Natural killer cell (primary cell): ENCODE measurements around the gene GAS2L2. TPM values are rescaled to one million over a fixed set of nuclear protein-coding genes. Genes with fewer than 3 reads are reported as not detected.

Experiments used
- ATAC-seq, 3 donors: fragments of 150-1000 bp in 2 of 3; fragments of 200-7000 bp in 1 of 3; cut with Tn5 transposase; 1 replicate in 1 of 3; 2 replicates in 2 of 3; pipeline ENCODE4 v1.10.0; 2021; ENCODE audit warnings: mild to moderate bottlenecking in 2 of 3, moderate library complexity in 2 of 3
- DNase-seq, 2 donors: peaks; one replicate each; pipeline versions ENCODE4 v3.0.0 to v3.0.0-alpha.2; 2013 to 2021; ENCODE audit warnings: mixed read lengths in 1 of 2
- H3K27ac ChIP-seq: one replicate; pipeline ENCODE4 v1.5.1; 2013; ENCODE audit warnings: mild to moderate bottlenecking, low read length
- H3K27me3 ChIP-seq: one replicate; pipeline ENCODE4 v1.6.1; 2013; ENCODE audit warnings: low read length; ENCODE audit not compliant: control insufficient read depth, insufficient read depth
- H3K36me3 ChIP-seq: one replicate; pipeline ENCODE4 v1.6.1; 2013; ENCODE audit warnings: low read length; ENCODE audit not compliant: control insufficient read depth, insufficient read depth
- H3K4me1 ChIP-seq: one replicate; pipeline ENCODE4 v1.6.1; 2013; ENCODE audit warnings: low read length; ENCODE audit not compliant: control insufficient read depth, insufficient read depth
- H3K4me3 ChIP-seq: one replicate; pipeline ENCODE4 v1.5.1; 2013; ENCODE audit warnings: low read length
- H3K9me3 ChIP-seq: one replicate; pipeline ENCODE4 v1.6.1; 2013; ENCODE audit warnings: low read length; ENCODE audit not compliant: control insufficient read depth, insufficient read depth
- H3K27ac Mint-ChIP-seq, 2 donors: one replicate each; pipeline ENCODE4 v1.8.0; 2022; ENCODE audit warnings: mild to moderate bottlenecking in 2 of 2, mixed read lengths in 2 of 2, moderate library complexity in 1 of 2
- H3K27me3 Mint-ChIP-seq, 2 donors: one replicate each; pipeline ENCODE4 v1.8.0; 2022; ENCODE audit warnings: low read depth in 2 of 2, mixed read lengths in 2 of 2
- H3K36me3 Mint-ChIP-seq: one replicate; pipeline ENCODE4 v1.8.0; 2022; ENCODE audit warnings: mixed read lengths
- H3K4me1 Mint-ChIP-seq, 2 donors: one replicate each; pipeline ENCODE4 v1.8.0; 2022; ENCODE audit warnings: mixed read lengths in 2 of 2
- H3K4me3 Mint-ChIP-seq: one replicate; pipeline ENCODE4 v1.8.0; 2022; ENCODE audit warnings: mild to moderate bottlenecking, moderate library complexity, mixed read lengths
- H3K9me3 Mint-ChIP-seq, 2 donors: one replicate each; pipeline ENCODE4 v1.8.0; 2022; ENCODE audit warnings: mixed read lengths in 2 of 2
- CTCF ChIP-seq: fragments of 200-600 bp; IDR thresholded peaks from one replicate; pipeline ENCODE4 v1.8.0; 2022; ENCODE audit warnings: antibody characterized with exemption
- WGBS: methylation state at CpG from one replicate; pipeline ENCODE4 v1.1.7; 2013; ENCODE audit warnings: missing lambda C conversion rate; ENCODE audit not compliant: insufficient coverage; 5-methylcytosine and 5-hydroxymethylcytosine counted together
- intact Hi-C: fragments of 100-400 bp; cut with micrococcal nuclease; formaldehyde crosslinking; loops from one replicate; pipeline ENCODE4 v1.14.2; 2022
- total RNA-seq, 4 donors: library from RNA; stranded (reverse); fragments of 120-200 nt in 1 of 4; gene quantifications; one replicate each; pipeline versions ENCODE4 v1.2.3 to v1.2.4, GENCODE V29; 2013 to 2022

Gene GAS2L2
- total RNA-seq, 3 donors from 2014 or later (not counting 1 experiment from before 2014, with no cell fraction given): 0.23 TPM; not detected in 2

GRCh38 chr17:35750526-35751395 is 2.3 kb downstream of the GAS2L2 start:
- no peaks in the 10 kb centered on the region for H3K9me3 Mint-ChIP-seq
- intact Hi-C loops: no loop called here
- TF ChIP-seq CTCF: no peak
- Histone ChIP-seq H3K9me3 (no peaks in the 10 kb centered on the region), H3K4me1 (peaks cover 6% of the 10 kb centered on the region), H3K27me3 (peaks cover 14% of the 10 kb centered on the region), H3K36me3 (no peaks in the 10 kb centered on the region), H3K27ac (no peak overlapping the region), H3K4me3 (no peak overlapping the region)
- no peak overlapping the region for H3K4me3 Mint-ChIP-seq
- H3K27ac Mint-ChIP-seq: no peak overlapping the region
- WGBS: 88% methylated on average over 9 of the region's 10 CpGs
- H3K4me1 Mint-ChIP-seq: peaks cover 0 to 4% of the 10 kb centered on the region in 2 donors
- H3K27me3 Mint-ChIP-seq: peaks cover 34 to 39% of the 10 kb centered on the region in 2 donors
- H3K36me3 Mint-ChIP-seq: no peaks in the 10 kb centered on the region
- ATAC-seq (no peak), DNase-seq (no peak)

- no peak overlapping the region for H3K4me3 Mint-ChIP-seq
- 14% methylated on average over 35 of the region's 35 CpGs for WGBS
- Histone ChIP-seq H3K4me1 (peaks cover 6% of the 10 kb centered on the region), H3K27me3 (peaks cover 14% of the 10 kb centered on the region), H3K36me3 (no peaks in the 10 kb centered on the region), H3K4me3 (no peak overlapping the region), H3K27ac (no peak overlapping the region), H3K9me3 (no peaks in the 10 kb centered on the region)
- no peak overlapping the region for H3K27ac Mint-ChIP-seq
- H3K36me3 Mint-ChIP-seq: no peaks in the 10 kb centered on the region
- no peak for DNase-seq
- no peak for ATAC-seq
- peaks cover 0 to 4% of the 10 kb centered on the region in 2 donors for H3K4me1 Mint-ChIP-seq
- no peaks in the 10 kb centered on the region for H3K9me3 Mint-ChIP-seq
- peaks cover 34 to 39% of the 10 kb centered on the region in 2 donors for H3K27me3 Mint-ChIP-seq
- TF ChIP-seq CTCF: no peak
- intact Hi-C loops: no loop called here
Observed at GRCh38 chr17:35749560-35750412, 3.3 kb downstream of the GAS2L2 start.

- intact Hi-C loops: no loop called here
- Histone ChIP-seq H3K36me3 (no peaks in the 10 kb centered on the region), H3K9me3 (no peaks in the 10 kb centered on the region), H3K27ac (no peak overlapping the region), H3K4me3 (no peak overlapping the region), H3K4me1 (peaks cover 6% of the 10 kb centered on the region), H3K27me3 (peaks cover 14% of the 10 kb centered on the region)
- H3K9me3 Mint-ChIP-seq: no peaks in the 10 kb centered on the region
- no peak overlapping the region for H3K4me3 Mint-ChIP-seq
- WGBS: 69% methylated on average over 6 of the region's 6 CpGs
- peaks cover 0 to 4% of the 10 kb centered on the region in 2 donors for H3K4me1 Mint-ChIP-seq
- H3K27ac Mint-ChIP-seq: no peak overlapping the region
- H3K36me3 Mint-ChIP-seq: no peaks in the 10 kb centered on the region
- H3K27me3 Mint-ChIP-seq: peaks cover 35 to 42% of the 10 kb centered on the region in 2 donors
- ATAC-seq: no peak
- no peak for TF ChIP-seq CTCF
- DNase-seq: no peak
Observed at GRCh38 chr17:35748979-35749378, 4.1 kb downstream of the GAS2L2 start.
